Suppressor macrophage treated with lipopolysaccharide for 1 hour (primary cell): ENCODE data around the gene PAX7.
A peak's percentile ranks its signal among the peaks of the same experiment; 100 is the strongest.

Source experiments
- DNase-seq, 3 donors: peaks; one replicate each; pipeline ENCODE4 v3.0.0-alpha.2; 2020 to 2022

The PAX7 gene

DNA sequence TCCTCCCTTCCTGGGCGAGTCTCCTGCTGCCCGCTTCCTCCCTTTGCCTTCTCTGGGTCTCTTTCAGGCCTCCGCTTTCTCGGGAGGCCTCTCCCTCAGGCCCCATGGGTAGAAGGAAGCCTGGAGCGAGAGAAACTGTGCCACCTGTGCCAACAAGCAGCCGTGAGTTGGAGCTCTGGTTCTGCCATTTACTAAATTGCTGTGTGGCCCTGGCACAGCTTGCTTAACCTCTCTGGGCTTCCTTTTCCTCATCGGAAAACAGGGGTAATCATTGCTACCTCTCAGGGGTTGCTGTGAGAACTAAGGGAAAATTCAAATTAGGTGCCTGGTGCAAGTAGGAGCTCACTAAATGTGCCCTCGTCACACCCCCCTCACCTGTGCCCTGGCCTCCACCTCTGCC, 80.4 kb downstream of the PAX7 start:
- DNase-seq: no peak

DNA sequence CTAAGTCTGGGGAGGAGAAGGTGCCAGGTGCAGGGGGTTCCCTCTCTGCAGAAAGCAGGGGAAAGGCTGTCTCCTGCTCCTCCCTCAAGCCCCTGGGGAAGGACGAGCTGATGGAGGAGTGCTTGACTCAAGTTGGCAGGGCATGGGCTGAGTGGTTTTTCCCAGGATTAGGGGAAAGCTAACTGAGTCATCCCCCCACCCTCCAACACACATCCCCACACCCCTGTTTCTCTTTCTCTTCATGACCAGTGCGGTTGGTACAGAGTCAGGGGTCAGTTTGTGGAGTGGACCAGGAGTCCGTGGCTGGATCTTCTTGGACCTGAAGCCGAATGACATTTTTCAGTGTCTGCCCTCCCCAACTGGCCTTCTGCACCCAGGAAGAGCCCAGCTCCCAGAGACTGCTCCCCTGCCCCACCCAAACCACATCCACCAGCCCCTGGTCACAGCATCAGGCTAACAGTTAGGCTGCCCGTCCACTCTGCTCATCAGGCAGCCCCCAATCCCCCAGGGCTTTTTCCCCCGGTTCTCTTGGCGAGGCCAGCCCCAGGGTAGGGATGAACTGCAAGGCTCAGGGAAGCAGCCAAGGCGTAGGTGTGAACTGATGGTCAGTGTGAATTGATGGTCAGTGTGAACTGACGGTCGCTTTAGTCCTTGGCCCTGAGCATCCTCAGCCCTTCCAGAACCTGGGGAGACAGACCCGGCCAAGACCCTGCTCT, 81.0 kb downstream of the PAX7 start:
- peak in 2 of 3 donors; percentile 7 to 10 for DNase-seq

GRCh38 chr1:18712252-18712600, 81.6 kb downstream of the PAX7 start:
- no peak for DNase-seq

DNA sequence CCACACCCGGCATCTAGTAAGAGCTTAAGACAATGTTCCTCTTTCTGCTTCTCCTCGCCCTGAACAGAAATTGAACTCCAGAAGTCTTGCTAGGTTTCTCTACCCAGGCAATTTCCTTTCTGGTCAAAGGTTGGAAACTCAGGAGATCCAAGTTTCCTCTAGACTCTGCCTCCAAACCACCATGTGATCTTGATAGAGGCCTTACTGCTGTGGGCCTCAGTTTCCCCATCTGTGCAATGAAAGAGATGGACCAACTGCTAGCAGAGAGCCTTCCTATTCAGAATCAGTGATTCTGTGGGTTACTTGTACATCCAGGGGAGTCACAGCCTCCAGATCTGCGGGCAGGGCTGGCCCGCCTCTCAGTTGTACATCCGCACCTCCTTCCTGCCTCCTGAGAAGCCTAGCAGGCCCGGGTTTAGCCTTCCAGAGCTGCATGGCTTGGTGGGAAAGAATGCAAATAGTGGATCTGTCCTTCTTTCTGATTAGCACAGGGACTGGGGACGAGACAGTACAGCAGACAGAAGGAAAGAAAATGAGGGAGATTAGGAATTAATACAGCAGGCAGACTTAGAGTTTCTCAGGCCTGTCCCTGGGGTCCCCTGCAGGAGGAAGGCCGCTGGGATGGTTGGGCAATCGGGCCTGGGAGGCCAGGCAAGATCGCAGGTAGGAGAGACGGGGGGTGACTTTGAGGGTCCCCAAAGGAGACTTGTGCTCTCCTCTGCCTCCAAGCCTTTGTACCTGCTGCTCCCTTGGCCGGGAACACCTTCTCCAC, 83.9 kb downstream of the PAX7 start:
- no peak for DNase-seq

DNA sequence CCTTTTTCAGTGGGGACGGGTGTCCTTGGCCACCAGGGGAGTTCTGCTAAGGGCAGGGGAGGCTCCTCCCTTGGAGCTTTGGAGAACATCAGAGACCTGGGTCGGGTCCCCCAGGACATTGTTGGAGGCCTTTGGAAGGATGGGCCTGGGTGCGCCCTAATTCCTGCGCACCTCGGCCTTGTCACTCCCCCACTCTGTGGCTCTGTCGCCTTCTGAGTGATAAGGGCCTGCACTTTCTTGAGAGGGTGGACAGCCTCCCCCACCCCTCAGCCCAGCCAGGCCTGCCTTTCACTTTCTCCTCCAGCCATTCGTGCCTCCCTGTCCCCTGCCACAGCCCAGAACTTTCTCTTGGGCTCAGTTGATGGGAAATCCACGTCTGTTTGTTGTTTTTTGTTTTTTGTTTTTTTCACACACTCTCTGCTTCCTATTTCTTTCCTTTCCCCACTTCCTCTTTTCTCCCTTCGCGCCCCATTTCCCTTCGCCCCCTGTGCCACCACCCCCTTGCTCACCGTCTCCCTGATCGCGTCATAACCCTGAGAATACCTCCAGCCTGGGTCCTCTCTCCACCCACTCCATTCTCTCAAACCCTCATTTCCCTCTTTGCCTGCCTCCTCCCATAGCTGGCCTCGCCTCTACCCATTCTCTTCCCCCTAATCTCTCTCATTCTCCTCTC, 85.6 kb downstream of the PAX7 start:
- peak; percentile 25 to 43 (median 33) for DNase-seq

- DNase-seq: no peak
These were observed 86.4 kb downstream of the PAX7 start for GRCh38 chr1:18716785-18717678.

GRCh38 chr1:18719786-18720451, 89.3 kb downstream of the PAX7 start:
- no peak for DNase-seq

- no peak for DNase-seq
These were observed 90.4 kb downstream of the PAX7 start for GRCh38 chr1:18721041-18721440.

GRCh38 chr1:18721776-18722175, 91.1 kb downstream of the PAX7 start:
- DNase-seq: no peak

GRCh38 chr1:18722270-18722669, 91.6 kb downstream of the PAX7 start:
- no peak for DNase-seq

- no peak for DNase-seq
These were observed 92.6 kb downstream of the PAX7 start for GRCh38 chr1:18723206-18723605.

DNA sequence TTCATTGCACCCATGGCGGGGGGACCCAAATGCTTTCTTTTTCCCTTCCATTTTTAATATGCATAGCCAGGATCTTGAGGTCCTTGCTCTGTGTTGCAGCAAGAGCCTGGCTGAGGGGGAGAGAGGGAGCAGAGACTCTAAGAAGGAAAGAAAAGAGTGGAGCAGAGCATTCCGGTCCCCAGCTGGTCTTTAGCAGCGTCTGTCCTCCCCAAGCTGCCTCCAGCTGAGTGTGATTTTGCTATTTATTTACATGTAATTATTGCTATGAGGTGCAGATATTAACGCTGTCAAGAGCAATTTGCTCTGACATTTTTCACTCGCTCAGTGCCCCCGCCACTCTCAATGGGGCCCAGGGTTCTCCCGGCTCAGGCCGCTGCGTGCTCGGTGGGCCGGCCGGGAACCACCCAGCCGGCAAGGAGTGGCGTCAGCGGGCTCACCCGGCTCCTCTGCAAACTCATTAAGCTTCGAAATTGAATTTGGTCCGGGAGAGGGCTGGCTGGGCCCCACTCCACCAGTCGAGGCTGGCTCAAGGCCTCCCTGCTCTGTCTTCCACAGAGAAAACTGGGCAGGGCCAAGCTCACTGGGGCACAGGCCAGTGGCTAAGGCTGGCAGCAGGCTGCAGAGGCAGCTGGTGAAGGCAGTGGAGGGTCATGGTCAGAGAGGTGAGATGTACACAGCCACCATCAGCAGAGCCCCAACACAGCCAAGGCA, 93.2 kb downstream of the PAX7 start:
- no peak for DNase-seq

- no peak for DNase-seq
These were observed 94.2 kb downstream of the PAX7 start for GRCh38 chr1:18724801-18725200.

DNA sequence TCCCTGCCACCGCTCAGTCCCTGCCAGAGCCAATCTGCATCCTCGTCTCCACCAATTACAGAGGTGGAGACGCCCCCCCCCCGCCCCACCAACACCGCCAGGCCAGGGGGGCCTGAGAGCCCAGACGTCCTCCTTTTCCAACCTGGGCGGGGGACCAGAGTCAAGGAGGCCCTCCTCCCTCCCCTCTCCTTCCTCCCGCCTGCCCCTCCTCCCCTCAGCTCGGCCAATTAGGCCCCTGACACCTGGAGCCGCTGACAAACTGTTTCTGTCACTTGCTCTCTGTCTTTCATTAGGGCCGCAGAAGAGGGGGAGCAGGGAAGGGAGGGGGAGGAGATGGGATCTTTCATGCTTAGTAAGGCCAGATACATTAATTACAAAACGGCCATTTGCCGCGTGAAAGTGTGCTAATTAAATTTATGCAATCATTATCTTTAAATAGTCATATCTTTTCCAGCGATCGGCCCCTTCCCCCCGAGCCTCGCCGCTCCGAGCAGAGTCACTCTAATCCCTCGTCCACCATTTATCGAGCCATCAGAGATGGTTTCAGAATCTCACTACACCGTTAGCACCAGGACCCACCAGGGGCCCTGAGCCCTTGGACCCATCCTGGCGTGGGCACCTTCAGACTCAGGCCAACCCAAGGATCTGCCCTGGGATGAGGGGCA, 94.7 kb downstream of the PAX7 start:
- DNase-seq: no peak

DNA sequence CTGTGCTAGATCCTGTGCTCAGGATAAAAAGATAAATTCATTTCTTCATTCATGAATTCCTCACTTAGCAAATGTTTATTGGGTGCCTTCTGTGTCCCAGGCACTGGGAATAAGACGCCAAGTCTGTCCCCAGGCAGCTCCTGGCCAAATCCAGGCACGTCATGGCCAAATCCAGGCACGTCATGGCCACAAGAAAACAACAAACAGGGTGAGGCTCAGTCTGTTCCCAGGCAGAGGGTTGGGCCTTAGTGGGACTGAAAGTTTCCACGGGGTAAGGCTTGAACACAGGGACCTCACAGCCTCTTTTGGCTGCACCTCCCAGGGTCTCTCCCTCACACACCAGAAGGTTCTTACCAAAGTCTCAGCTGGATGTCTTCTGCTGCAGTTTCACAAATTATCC, 95.7 kb downstream of the PAX7 start:
- DNase-seq: no peak

GRCh38 chr1:18727956-18728355, 97.3 kb downstream of the PAX7 start:
- DNase-seq: no peak

GRCh38 chr1:18730321-18730720, 99.7 kb downstream of the PAX7 start:
- no peak for DNase-seq

GRCh38 chr1:18731148-18731547, 100.5 kb downstream of the PAX7 start:
- no peak for DNase-seq

GRCh38 chr1:18731591-18732235, 101.1 kb downstream of the PAX7 start:
- no peak for DNase-seq

GRCh38 chr1:18732686-18733085, 102.0 kb downstream of the PAX7 start:
- DNase-seq: no peak

DNA sequence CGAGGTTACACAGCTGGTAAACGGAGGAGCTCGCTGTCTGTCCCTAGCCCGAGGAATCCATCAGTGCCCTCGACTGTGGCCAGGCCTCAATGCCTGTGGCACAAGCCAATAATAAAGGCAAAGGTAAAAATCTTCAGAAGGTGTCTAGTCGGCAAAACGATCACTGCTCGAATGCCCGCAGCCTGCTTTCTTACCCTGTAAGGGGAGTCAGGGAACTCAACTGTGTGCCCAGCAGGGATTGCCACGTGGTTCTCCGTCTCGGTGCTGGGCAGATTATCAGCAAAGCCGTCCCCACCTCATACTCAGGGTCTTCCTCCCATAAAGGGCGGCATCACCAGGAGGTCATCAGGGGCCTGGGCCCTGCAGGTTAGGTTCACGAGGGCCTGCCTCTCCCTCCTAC, 103.4 kb downstream of the PAX7 start:
- no peak for DNase-seq
